NB4 (cell line): ENCODE data around the gene TSEN15.

Experiments used
- DNase-seq: peaks from one replicate; pipeline ENCODE4 v3.0.0; 2010; ENCODE audit warnings: low read depth
- H3K4me3 ChIP-seq: one replicate; pipeline ENCODE4 v1.5.1; 2011; ENCODE audit warnings: mild to moderate bottlenecking, low read depth, low read length, moderate library complexity
- CTCF ChIP-seq: IDR thresholded peaks from one replicate; pipeline ENCODE4 v1.5.1; 2012; ENCODE audit warnings: low read depth, low read length
- MAX ChIP-seq: IDR thresholded peaks from 2 replicates; pipeline ENCODE4 v1.6.1; 2011; ENCODE audit warnings: low read depth, low read length
- MYC ChIP-seq: IDR thresholded peaks from 2 replicates; pipeline ENCODE4 v1.6.1; 2011; ENCODE audit warnings: low read depth, low read length
- POLR2A ChIP-seq: IDR thresholded peaks from 2 replicates; pipeline ENCODE4 v1.6.1; 2011; ENCODE audit warnings: mild to moderate bottlenecking; ENCODE audit not compliant: insufficient read length; ENCODE audit errors: extremely low read depth

Gene TSEN15

GRCh38 chr1:184062640-184063286 lies 11.2 kb downstream of the TSEN15 start:
- DNase-seq, result no peak
- H3K4me3 ChIP-seq, result no peak overlapping the region
- TF ChIP-seq MYC (no peak), POLR2A (no peak), CTCF (no peak), MAX (no peak)

- DNase-seq, result no peak
- TF ChIP-seq MAX (no peak), POLR2A (no peak), MYC (no peak), CTCF (no peak)
- no peak overlapping the region for H3K4me3 ChIP-seq
Observed at GRCh38 chr1:184065559-184065958, 14.0 kb downstream of the TSEN15 start.

- H3K4me3 ChIP-seq, result no peak overlapping the region
- TF ChIP-seq MAX (no peak), MYC (no peak), POLR2A (no peak), CTCF (no peak)
Observed at GRCh38 chr1:184068354-184068753, 16.8 kb downstream of the TSEN15 start.

GRCh38 chr1:184069675-184070074 lies 18.1 kb downstream of the TSEN15 start:
- H3K4me3 ChIP-seq, result no peak overlapping the region
- TF ChIP-seq POLR2A, result no peak
- DNase-seq, result no peak

More at GRCh38 chr1:184068354-184068753, 16.8 kb downstream of the TSEN15 start:
- DNase-seq, result no peak

- no peak for DNase-seq
- TF ChIP-seq CTCF (no peak), MYC (no peak), POLR2A (no peak), MAX (no peak)
- H3K4me3 ChIP-seq, result no peak overlapping the region
Observed at GRCh38 chr1:184072376-184072775, 20.8 kb downstream of the TSEN15 start.

- no peak overlapping the region for H3K4me3 ChIP-seq
- DNase-seq, result no peak
- TF ChIP-seq CTCF (no peak), MAX (no peak), MYC (no peak)
Observed at GRCh38 chr1:184074383-184074782, 22.9 kb downstream of the TSEN15 start.
